Heart left ventricle (tissue), 16 donors: Measurements from ENCODE around the gene MVK. TPM values are rescaled to one million over a fixed set of nuclear protein-coding genes. Genes with fewer than 3 reads are reported as not detected.

Experiments used
- ATAC-seq, 4 donors: fragments of 200-7000 bp; cut with Tn5 transposase; one replicate each; pipeline ENCODE4 v1.9.1; 2020 to 2022; ENCODE audit warnings: moderate library complexity in 4 of 4, mild to moderate bottlenecking in 3 of 4, moderate number of reproducible peaks in 1 of 4
- DNase-seq, 5 donors: peaks; one replicate each; pipeline ENCODE4 v3.0.0-alpha.2; 2020
- H3K27ac ChIP-seq, 12 donors: fragments of 200-600 bp; sonication (generic) in 4 of 12; one replicate each; pipeline versions ENCODE4 v1.5.0 to v1.8.0; 2016 to 2022; ENCODE audit warnings: mild to moderate bottlenecking in 2 of 12
- H3K27me3 ChIP-seq, 9 donors: fragments of 200-600 bp; sonication (generic) in 2 of 9; one replicate each; pipeline versions ENCODE4 v1.5.1 to v1.8.0; 2016 to 2022; ENCODE audit warnings: mild to moderate bottlenecking in 3 of 9
- H3K36me3 ChIP-seq, 9 donors: fragments of 200-600 bp; sonication (generic) in 2 of 9; one replicate each; pipeline versions ENCODE4 v1.5.0 to v1.8.0; 2018 to 2022; ENCODE audit warnings: mild to moderate bottlenecking in 2 of 9
- H3K4me1 ChIP-seq, 12 donors: fragments of 200-600 bp; sonication (generic) in 4 of 12; one replicate each; pipeline versions ENCODE4 v1.5.0 to v1.8.0; 2016 to 2022; ENCODE audit warnings: mild to moderate bottlenecking in 3 of 12
- H3K4me3 ChIP-seq, 12 donors: fragments of 200-600 bp; sonication (generic) in 4 of 12; one replicate each; pipeline versions ENCODE4 v1.5.0 to v1.8.0; 2017 to 2022; ENCODE audit warnings: mild to moderate bottlenecking in 9 of 12, moderate library complexity in 4 of 12
- H3K9me3 ChIP-seq, 12 donors: fragments of 200-600 bp; sonication (generic) in 4 of 12; one replicate each; pipeline versions ENCODE4 v1.5.0 to v1.8.0; 2016 to 2022; ENCODE audit warnings: mild to moderate bottlenecking in 1 of 12
- POLR2A ChIP-seq, 2 donors: fragments of 450-650 bp; IDR thresholded peaks; one replicate each; pipeline ENCODE4 v1.6.1; 2017; ENCODE audit warnings: antibody characterized with exemption in 2 of 2, mild to moderate bottlenecking in 2 of 2, moderate library complexity in 2 of 2
- WGBS, 4 donors: extraction: QIAGEN DNeasy Blood & Tissue Kit in 2 of 4; methylation state at CpG; one replicate each; pipeline versions ENCODE4 v1.1.5 to v1.1.7; 2013 to 2018; 5-methylcytosine and 5-hydroxymethylcytosine counted together
- intact Hi-C, 10 donors: fragments of 100-400 bp; cut with DNase I; formaldehyde crosslinking; loops; one replicate each; pipeline versions ENCODE4 v1.11.1 to v1.14.2; 2022
- polyA plus RNA-seq, 2 donors: library from polyadenylated mRNA; stranded (reverse); fragments of 200-250 nt; gene quantifications; one replicate each; pipeline ENCODE4 v1.2.3, GENCODE V29; 2013
- total RNA-seq, 9 donors: library from RNA; depleted of rRNA in 2 of 9; stranded (reverse); fragments of >200 nt in 2 of 9; fragmentation: NEBNext Ultra II Directional in 3 of 9; extraction: Animal tissue kit (Norgen Biotek cat#: 25700) in 3 of 9; gene quantifications; one replicate each; pipeline versions ENCODE4 v1.1.0 to v1.2.4, GENCODE V29; 2016 to 2023
- TF ChIP-seq, protein P1 (sequence below), 12 donors: fragments of 200-600 bp; sonication (generic) in 4 of 12; IDR thresholded peaks; one replicate each; pipeline versions ENCODE4 v1.5.0 to v1.8.0; 2018 to 2022; ENCODE audit warnings: antibody characterized with exemption in 12 of 12, mild to moderate bottlenecking in 5 of 12
- donor health status: ischemic (EF 13 %, LVEDD 7.1; RV severe dilation, severe dysfunction).
- donor health status: healthy with polysubstance abuse.
- donor health status: DM: no; HTN: yes; CAD: no.
- donor health status: DM: no; HTN: no; CAD: no.
- donor health status: ischemic (EF 25% LVEDD 6.9; RV normal size, moderate dysfunction).
- donor health status: ischemic (EF 25% LVEDD 5.7; RV mildly dilated, moderate dysfunction).
- donor health status: healthy.
- donor health status: DM: yes; HTN: yes; CAD: no.
- donor health status: ischemic (EF 35%, LVEDD 5.7; RV mildly dilated, moderate dysfunction).
- donor health status: nonischemic (EF 11% LVEDD 7.7; RV severe dilation, severe dysfunction).
- donor health status: DM: yes; HTN: yes; CAD: no.
- donor health status: PGD.
- donor health status: ischemic (EF 29% LVEDD 5.4; RV normal size, mild dysfunction).
- donor health status: nonischemic (EF 23%, LVEDD 6.1; RV moderate dilation, normal function).

The MVK gene
- total and polyA plus RNA-seq, 11 donors = 7.9 to 14.9 (median 10.1) TPM

- WGBS, 4 donors = 26 to 38% (median 30%) methylated on average over 8 to 13 of the region's 13 CpGs
- Histone ChIP-seq H3K27ac (no peak overlapping the region), H3K4me3 (no peak overlapping the region), H3K9me3 (no peaks in the 10 kb centered on the region), H3K27me3 (peaks cover 0 to 34% (median 9%) of the 10 kb centered on the region in 9 donors), H3K36me3 (no peaks in the 10 kb centered on the region), H3K4me1 (no peaks in the 10 kb centered on the region)
- DNase-seq (no peak), ATAC-seq (no peak)
- TF ChIP-seq, protein P1, sequence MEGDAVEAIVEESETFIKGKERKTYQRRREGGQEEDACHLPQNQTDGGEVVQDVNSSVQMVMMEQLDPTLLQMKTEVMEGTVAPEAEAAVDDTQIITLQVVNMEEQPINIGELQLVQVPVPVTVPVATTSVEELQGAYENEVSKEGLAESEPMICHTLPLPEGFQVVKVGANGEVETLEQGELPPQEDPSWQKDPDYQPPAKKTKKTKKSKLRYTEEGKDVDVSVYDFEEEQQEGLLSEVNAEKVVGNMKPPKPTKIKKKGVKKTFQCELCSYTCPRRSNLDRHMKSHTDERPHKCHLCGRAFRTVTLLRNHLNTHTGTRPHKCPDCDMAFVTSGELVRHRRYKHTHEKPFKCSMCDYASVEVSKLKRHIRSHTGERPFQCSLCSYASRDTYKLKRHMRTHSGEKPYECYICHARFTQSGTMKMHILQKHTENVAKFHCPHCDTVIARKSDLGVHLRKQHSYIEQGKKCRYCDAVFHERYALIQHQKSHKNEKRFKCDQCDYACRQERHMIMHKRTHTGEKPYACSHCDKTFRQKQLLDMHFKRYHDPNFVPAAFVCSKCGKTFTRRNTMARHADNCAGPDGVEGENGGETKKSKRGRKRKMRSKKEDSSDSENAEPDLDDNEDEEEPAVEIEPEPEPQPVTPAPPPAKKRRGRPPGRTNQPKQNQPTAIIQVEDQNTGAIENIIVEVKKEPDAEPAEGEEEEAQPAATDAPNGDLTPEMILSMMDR (IDR thresholded peaks at IDR 0.05) = no peak
- TF ChIP-seq POLR2A (IDR thresholded peaks at IDR 0.05) = no peak
- intact Hi-C loops = no loop called here
These were observed 57.2 kb downstream of the MVK start for GRCh38 chr12:109630815-109631214.

DNA sequence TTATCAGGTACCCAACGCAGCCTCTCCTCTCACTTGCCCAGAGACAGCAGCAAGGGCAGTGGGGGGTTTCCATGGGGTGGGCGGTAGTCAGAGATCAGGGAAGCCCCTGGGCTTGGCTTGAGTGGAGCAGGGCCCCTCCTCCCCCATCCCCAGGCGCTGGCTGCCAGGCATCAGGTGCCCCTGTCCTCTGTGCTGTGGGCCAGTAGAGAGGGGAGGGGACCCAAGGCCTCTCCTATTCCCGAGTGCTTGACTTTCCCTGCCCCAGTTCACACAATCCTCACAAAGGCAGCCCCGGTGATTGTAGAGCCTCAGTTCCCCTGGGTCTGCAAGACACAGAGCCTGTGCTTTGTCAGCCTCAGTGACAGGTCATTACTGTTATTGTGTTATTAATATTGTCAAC is 57.7 kb downstream of the MVK start:
- Histone ChIP-seq H3K4me3 (no peak overlapping the region), H3K36me3 (no peaks in the 10 kb centered on the region), H3K27me3 (peaks cover 0 to 32% (median 9%) of the 10 kb centered on the region in 9 donors), H3K27ac (no peak overlapping the region), H3K9me3 (no peaks in the 10 kb centered on the region), H3K4me1 (no peaks in the 10 kb centered on the region)
- intact Hi-C loops = no loop called here
- no peak for ATAC-seq
- TF ChIP-seq, protein P1 (IDR thresholded peaks at IDR 0.05) = no peak
- no peak for TF ChIP-seq POLR2A (IDR thresholded peaks at IDR 0.05)
- 31 to 50% (median 42%) methylated on average over 5 of the region's 5 CpGs for WGBS, 4 donors
- no peak for DNase-seq

- Histone ChIP-seq H3K4me1 (no peaks in the 10 kb centered on the region), H3K9me3 (no peaks in the 10 kb centered on the region), H3K27ac (no peak overlapping the region), H3K36me3 (no peaks in the 10 kb centered on the region), H3K27me3 (peaks cover 0 to 28% (median 9%) of the 10 kb centered on the region in 9 donors), H3K4me3 (no peak overlapping the region)
- DNase-seq = no peak
- intact Hi-C loops = no loop called here
- 82 to 89% (median 86%) methylated on average over 3 of the region's 3 CpGs for WGBS, 4 donors
- TF ChIP-seq, protein P1 (IDR thresholded peaks at IDR 0.05) = no peak
- TF ChIP-seq POLR2A (IDR thresholded peaks at IDR 0.05) = no peak
- ATAC-seq = no peak
These were observed 58.2 kb downstream of the MVK start for GRCh38 chr12:109631751-109632150.

DNA sequence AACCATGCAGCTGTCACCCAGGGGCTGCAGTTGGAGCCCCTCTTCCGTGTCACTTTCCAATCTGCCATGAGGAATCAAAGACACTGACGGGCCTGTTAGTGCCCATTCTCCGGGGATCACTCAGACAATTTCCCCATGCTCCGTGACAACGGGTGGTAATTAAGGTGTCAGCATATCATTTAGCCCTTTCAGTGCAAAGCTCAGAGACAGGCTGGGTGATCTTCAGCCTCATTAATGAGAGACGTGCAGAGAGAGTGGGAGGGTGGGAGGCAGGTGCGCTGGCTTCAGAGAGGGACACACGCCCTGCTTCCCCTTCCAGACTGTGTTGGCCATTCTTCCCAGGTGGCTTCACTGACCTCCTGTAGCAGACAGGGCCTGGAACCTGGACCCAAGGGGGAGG is 58.7 kb downstream of the MVK start:
- Histone ChIP-seq H3K27me3 (peaks cover 0 to 24% (median 8%) of the 10 kb centered on the region in 9 donors), H3K27ac (no peak overlapping the region), H3K4me3 (no peak overlapping the region), H3K36me3 (no peaks in the 10 kb centered on the region), H3K9me3 (no peaks in the 10 kb centered on the region), H3K4me1 (no peaks in the 10 kb centered on the region)
- TF ChIP-seq, protein P1 (IDR thresholded peaks at IDR 0.05) = no peak
- TF ChIP-seq POLR2A (IDR thresholded peaks at IDR 0.05) = no peak
- 64 to 77% (median 74%) methylated on average over 7 to 8 of the region's 8 CpGs for WGBS, 4 donors
- ATAC-seq (no peak), DNase-seq (no peak)
- intact Hi-C loops = no loop called here
